CD4-positive, alpha-beta T cell treated with Interleukin-6 at 100 ng/mL for 8 hours (primary cell): ENCODE results near the gene SMAD3.

Experiments used
- DNase-seq: peaks from one replicate; pipeline ENCODE4 v3.0.0-alpha.2; 2020; ENCODE audit warnings: mixed read lengths, low spot score

Gene SMAD3

DNA sequence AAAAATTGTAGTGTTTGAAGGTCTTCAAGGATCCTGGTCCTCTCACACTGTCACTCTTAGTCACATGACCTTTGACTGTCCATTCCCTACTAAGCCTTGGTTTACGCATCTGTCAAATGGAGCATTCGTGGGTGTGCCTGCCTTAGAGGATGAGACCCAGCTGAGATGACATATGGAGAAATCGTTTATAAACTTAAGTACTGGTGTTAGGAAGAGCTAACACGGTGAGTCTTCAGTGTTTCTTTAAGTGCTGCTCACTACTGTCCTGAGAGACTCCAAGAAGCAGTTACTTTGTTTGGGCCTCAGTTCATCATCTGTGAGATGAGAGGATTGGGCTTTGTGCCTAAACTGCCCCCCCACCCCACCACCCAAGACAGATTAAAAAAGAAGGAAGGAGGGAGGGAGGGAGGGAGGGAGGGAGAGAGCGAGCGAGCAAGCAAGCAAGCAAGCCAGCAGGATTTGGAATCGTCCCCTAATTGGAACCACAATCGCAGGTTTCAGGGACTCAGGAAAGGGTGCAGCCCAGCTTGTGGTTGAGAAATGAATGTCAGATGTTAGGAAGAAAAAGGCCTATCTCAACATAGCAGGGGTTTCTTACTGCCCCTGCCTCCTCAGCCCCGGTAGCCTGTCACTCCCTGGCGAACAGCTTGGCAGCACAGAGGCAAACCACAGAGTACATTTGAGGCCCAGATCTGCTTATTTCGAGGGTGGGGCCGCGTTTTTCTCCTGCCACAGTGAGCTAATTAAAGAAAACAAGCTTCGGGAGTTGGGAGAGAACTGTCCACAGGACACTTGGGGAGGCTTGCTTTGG is 32.7 kb downstream of the SMAD3 start:
- peak; percentile 58 for DNase-seq

DNA sequence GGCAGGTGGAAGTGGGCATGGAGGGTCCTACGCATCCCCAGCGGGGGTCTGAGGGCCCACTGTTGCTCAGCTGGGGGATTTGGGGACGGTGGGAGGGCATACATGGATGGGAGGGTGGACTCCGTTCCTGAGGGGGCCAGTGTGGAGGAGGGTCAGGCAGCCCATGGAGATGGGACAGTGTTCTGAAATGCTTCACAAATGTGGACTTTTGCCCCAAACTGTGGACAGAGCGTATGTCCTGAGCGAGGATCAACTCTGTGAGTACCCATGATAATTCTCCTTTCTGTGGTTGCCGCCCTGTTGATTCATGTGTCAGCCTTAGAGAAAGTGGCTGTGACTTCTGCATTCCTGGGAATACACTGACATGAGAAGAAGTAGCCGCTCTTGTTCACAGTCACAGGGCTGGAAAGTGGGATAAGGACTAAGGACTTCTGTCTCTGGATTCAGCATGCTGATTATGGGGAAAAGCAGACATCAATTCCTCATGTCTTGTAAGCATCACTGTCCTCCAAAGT is 33.4 kb downstream of the SMAD3 start:
- DNase-seq, result no peak

GRCh38 chr15:67100124-67100791 is 34.9 kb downstream of the SMAD3 start:
- DNase-seq, result no peak

- peak; percentile 43 for DNase-seq
Observed at GRCh38 chr15:67100801-67101581, 35.6 kb downstream of the SMAD3 start.

GRCh38 chr15:67101911-67102598 is 36.7 kb downstream of the SMAD3 start:
- peak; percentile 80 for DNase-seq

DNA sequence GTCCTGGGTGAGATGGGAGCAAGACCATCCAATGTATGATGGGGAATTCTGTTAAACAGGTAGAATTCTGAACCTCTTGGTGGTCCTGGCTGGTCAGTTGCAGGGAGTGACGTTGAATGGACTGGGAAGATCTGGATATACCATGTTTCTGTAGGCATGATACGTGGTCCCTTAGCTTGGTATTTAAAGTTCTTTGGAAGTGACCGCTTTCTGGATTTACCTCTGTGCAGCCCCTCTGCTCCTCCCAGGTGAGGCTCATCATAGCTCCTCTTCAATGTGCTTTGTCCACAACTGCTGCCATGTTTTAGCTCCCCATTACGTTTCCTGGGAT is 37.2 kb downstream of the SMAD3 start:
- no peak for DNase-seq

DNA sequence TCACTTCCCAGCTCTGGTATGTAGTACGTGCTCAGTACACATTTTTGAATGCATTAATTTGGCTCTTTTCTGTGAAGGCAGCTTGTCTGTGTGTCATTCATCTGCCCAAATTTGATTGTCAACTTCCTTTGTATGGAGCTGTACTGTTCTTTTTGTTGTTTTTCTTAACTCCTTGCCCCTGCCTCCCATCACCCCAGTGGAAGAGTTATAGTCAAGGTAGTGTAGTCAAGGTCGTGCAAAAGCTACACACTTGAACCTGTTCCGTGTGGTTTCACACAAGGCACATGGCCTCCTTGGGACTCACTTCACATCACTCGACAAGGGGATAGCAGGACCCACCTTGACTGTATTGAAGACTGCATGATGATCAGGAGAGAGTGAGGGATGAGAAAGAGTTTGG is 37.6 kb downstream of the SMAD3 start:
- no peak for DNase-seq

DNA sequence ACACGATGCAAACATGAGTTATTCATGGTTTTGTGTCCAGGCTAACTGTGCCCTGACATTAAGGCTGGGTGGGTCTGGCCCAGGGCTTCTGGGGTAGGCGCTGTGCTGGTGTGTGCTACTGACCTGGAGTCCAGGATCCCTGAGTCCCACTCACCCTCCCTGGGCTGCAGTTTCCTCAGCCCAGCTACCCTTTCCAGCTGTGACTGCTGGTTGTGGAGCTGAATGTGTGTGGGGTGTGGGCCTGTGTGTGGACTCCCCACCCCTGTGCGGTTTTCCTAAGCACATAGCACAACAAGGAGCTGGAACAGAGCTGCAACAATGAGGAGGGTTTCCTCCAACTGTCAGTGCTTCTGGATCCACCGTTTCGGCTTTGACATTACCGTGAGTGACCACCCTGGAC is 38.0 kb downstream of the SMAD3 start:
- no peak for DNase-seq

- DNase-seq, result peak; percentile 46
Observed at GRCh38 chr15:67103869-67104268, 38.5 kb downstream of the SMAD3 start.

GRCh38 chr15:67104510-67104909 is 39.1 kb downstream of the SMAD3 start:
- DNase-seq, result no peak

GRCh38 chr15:67105065-67105951 is 39.9 kb downstream of the SMAD3 start:
- no peak for DNase-seq

DNA sequence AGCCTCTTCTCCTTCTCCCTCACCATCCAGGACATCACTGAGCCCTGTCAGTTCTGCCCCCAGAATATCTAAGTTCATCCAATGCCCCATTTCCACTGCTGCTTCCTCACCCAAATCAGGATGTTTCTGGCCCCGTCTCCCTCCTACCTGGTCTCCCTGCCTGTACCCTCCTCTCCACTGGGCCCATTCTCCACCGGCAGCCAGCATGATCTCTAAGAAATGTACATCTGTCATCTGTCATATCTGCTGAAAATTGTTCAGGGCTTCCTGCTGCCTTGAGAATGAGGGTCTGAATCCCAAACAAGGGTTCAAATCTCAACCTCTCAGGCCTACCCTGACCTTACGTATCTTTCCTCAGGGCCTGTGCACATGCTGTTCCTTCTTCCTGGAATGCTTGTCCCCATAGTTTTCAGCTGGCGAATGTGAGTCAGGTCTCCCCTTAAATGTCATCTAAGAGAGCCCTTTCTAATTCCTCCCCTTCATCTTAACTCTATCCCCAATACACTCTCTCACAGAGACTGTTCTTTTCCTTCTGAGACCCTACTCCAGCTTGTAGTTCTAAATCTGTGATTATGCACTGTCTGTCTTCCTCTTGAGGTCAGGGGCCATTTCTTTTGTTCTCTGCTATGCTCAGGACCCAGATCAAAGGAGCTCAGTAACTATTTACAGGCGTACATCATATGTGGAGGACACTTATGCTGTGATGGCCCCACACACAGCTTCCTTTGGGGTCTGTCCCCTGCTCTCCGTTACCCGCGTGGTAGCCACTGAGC is 40.8 kb downstream of the SMAD3 start:
- DNase-seq, result no peak

- no peak for DNase-seq
Observed at GRCh38 chr15:67106764-67107013, 41.3 kb downstream of the SMAD3 start.

- DNase-seq, result no peak
Observed at GRCh38 chr15:67107014-67107812, 41.8 kb downstream of the SMAD3 start.

DNA sequence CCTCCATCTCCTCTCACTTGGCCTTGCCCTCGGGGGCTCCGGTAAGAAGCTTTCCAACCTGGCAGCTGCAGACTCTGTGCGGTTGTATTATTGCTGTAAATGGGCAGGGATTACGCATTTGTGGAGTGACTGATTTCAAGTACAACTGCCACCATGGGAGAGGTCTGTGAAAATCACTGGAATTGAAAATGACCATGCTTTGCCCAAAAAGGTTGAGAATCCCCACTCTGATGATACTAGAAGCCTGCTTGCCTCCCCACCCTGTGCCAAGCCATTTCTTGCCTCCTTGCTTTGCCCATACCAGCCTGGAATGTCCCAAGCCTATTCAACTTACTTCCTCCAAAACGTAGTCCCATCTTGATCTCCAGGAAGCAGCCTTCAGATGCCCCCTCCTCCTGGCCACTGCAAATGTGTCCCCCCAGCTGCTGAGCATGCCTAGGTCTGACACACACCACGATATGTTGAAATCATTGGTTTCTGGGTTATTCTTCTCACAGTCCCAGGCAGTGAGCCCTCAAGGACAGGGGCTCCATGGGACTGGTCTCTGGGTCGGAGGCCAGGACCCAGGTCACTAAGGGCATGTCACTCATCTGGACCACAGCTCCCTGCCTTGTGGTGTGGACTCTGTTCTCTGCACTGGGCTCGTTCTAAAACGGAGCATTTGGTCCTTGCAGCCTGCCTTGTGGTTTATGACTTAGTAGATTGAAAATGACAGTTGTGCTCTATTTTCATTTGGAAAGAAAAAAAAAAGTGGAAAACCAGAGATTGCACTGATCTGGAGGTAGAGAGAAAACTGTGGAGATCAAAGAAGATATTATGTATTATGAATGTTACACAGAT is 42.9 kb downstream of the SMAD3 start:
- no peak for DNase-seq

DNA sequence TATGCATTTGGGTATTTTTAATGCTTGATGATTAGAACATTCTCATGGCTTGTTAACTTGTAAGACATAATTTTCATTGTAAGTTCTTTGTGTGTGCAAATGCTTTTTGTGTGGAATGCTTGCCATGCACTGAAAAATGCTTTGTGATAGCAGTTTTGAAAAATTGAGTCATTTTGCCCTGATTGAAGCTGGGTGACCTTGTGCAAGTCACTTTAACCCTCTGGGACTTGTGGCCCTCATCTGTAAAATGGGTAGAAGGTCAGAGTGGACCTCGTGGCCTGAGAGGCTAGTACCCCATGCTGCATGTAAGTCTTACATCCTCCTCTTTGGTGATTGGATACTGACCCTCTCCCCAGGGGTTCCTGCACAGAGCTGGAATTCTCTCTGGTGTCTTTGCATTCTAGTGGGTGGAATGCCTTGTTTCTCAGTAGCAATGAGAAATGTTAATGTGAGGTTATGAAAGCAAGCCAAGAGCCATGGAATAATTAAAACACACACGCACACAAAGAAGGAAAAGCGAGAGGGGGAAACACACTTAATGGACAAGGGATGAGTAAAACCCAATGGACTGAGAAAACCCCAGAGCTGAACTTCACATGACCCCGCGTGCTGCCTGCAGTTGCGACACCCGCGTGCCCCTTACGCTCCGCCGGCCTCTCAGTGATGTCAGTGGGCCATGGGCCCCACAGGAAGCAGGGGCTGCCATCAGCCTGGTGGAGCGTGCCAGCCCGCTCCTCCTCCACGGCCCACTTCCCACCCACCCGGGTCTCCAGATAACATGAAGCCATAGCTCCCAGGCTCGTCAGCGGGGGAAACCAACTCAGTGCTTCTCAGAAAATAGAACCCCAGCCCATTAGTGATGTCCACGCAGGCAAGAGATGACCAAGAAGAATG is 44.0 kb downstream of the SMAD3 start:
- no peak for DNase-seq

DNA sequence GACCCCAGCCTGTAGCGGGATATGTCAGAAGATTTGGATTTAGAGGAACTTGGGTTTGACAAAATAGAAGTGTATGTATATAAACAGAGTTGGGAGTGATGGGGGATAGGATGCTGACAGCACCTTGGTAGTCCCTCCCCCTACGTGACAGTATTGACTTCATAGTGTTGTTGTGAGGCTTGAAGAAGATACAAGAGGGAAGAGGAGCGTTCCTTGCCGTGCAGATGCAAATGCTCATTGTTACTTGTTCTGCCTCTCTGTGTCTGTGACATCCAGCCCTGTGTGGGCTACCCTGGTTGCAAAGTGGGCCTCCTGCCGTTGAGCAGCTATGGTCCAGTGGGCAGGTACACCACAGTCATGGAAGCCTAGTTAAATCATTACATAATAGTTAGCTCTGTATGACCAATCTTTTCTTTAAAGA is 45.0 kb downstream of the SMAD3 start:
- no peak for DNase-seq
